NCI-H446 treated with DMSO at 0.1 percent for 48 hours (cell line): ENCODE measurements around the gene MMP13.
"Not testable (repeated sequence)": the region's sequence is repeated elsewhere in the genome, so short reads cannot be mapped to it uniquely, and the experiment has no call there.

Source experiments
- DNase-seq: peaks from one replicate; lab custom pipeline; 2025; lab: John Stamatoyannopoulos, UW

Gene MMP13

GRCh38 chr11:102955624-102956023 is at the start of gene MMP13:
MMP13 (minus strand) TSS chr11:102955732; CDS start chr11:102955705, 27 bp downstream.
- no peak for DNase-seq

GRCh38 chr11:103004234-103004633 is 48.7 kb upstream of the MMP13 start:
- not testable (repeated sequence) for DNase-seq

- no peak for DNase-seq
Measured at GRCh38 chr11:102994105-102994504, 38.6 kb upstream of the MMP13 start.

GRCh38 chr11:102991776-102992175 is 36.2 kb upstream of the MMP13 start:
- no peak for DNase-seq

GRCh38 chr11:102990145-102990544 is 34.6 kb upstream of the MMP13 start:
- no peak for DNase-seq

DNA sequence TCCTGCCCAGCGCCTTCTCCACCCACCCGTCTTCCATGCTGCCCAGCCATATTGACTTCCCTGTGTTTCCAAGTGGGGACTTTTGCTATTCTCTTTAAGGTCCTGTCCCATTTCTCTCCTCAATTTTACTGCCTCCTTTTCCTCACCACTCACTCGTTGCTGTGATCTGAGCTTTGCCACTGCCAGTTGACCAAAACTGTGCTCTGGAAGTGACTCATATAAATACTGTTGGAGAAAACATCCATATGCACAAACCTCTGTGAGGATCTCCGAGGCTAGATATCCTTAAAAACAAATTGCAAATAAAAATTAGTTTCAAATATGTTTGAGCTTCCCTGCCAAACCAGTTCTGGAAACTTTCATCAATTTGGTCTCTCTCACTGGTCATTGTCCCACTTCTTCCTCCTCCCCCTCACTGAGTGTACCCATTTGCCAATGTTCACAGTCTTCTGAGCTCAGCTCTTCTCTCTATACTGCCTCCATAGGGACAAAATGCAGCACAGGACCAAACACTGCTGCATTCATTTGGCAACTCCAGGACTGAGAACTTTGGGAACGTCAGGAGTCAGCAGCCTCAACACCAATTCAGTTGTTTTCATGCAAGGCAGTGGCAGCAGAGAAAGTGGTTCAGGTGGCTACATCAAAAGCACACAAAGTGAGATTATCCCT is 34.0 kb upstream of the MMP13 start:
- DNase-seq, result no peak

- DNase-seq, result no peak
Measured at GRCh38 chr11:102986815-102987214, 31.3 kb upstream of the MMP13 start.

- DNase-seq, result no peak
Measured at GRCh38 chr11:102985850-102986249, 30.3 kb upstream of the MMP13 start.

GRCh38 chr11:102983486-102983885 is 28.0 kb upstream of the MMP13 start:
- no peak for DNase-seq

GRCh38 chr11:102981324-102981910 is 25.9 kb upstream of the MMP13 start:
- no peak for DNase-seq

DNA sequence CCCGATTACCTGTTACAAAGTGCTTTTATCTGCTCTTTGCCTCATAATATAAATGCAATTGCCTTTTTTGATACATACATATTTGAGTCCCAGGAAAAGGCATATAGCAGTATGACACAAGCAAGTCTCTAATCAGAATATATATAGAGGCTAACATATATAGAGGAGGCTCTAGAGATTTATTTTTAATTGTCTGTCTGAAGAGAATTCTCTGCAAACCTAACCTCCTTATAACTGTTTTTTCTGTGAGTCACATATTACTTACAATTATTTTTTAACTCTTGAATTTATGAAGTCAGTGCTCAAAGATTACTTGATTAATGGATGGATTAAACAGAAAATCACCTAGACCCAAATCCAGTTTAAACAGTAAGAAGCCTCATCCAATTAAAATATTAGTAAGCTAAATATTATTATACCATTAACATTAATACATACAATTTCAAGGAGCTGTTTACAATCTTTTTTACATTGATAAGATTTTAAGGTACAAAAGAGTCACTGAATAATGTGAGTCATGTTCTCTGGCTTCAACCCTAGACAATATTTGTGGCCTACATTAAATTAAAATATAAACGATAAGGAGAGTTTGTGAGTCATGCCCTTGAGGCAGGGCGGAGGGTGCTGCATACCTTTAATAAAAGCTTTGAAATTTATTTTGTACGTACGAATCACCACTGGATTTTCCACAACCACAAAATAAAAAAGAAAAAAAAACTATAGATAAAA is 19.2 kb upstream of the MMP13 start:
- no peak for DNase-seq

GRCh38 chr11:102973698-102974097 is 18.2 kb upstream of the MMP13 start:
- not testable (repeated sequence) for DNase-seq

DNA sequence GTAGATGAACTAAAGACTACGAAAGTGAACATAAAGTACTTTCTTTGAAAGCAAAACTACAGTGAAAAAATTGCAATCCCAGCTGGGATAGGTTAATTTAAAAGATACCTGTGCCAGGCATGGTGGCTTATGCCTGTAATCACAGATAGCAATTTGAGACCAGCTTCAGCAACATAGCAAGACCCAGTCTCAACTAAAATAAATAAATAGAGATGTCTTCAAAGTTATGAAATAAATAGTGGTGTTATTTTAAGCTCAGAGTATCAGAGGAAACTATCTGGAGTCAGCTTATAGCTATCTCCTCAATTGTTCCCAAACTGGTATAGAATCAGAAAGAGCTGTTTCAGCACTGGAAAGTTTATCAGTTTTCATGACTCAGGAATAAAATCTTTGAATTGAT is 17.3 kb upstream of the MMP13 start:
- no peak for DNase-seq

DNA sequence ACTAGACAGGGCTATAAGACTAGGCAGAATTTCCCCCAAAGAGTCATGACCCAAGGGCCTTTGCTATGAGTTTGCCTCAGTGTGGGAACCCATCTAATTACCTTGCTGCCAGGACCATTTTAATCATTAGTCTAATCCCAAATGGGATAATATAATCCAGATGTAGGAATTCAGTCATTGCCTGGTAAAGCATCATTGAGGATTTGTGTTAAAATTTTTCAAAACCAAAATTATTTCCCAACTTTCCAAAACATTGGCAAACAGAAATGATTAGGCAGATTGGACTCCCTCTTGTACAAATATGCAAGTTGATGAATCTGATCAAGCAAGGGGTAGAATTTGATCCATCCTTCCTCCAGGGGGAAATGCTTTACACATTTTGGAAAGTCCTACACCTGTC is 16.2 kb upstream of the MMP13 start:
- DNase-seq, result no peak

- no peak for DNase-seq
Measured at GRCh38 chr11:102967497-102967896, 12.0 kb upstream of the MMP13 start.

DNA sequence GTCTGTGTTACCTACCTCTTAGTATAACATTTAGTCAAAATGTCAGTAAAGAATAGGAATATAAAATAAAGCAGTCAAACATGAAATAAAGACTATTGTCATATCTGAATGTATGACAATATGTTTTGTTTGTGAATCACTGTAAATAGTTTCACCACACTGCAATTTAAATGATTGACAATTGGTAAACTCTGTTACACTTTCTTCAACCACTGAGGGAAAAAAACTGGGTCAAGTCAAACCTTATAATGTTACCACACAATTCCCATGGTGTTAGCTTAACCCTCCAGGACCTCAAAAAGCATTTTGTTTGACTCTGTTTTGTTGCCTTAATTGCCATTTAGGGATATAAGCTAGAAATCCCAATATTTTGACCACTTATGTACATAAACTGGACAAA is 10.5 kb upstream of the MMP13 start:
- DNase-seq, result no peak

DNA sequence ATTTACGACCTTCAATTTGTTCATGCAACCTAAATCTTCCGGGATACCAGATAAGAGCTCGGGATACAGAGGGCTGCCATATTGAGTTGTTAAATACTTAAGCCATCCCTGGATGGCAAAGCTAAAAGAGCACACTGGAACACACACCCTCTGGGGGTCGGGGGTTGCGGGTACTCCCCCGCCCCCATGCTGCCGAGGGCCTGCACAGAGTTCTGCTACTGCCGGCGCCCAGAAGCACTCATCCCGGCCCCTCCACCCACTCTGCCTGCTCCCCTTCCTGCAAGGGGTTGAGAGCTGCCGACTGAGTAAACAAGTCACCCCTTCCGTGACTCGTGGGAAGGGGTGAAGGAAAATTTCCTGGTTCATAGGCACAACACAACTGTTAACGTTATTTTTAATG is 9.3 kb upstream of the MMP13 start:
- DNase-seq, result no peak

GRCh38 chr11:102957953-102958352 is 2.4 kb upstream of the MMP13 start:
- DNase-seq, result no peak

GRCh38 chr11:102950622-102951081 is 4.9 kb downstream of the MMP13 start:
- DNase-seq, result no peak

DNA sequence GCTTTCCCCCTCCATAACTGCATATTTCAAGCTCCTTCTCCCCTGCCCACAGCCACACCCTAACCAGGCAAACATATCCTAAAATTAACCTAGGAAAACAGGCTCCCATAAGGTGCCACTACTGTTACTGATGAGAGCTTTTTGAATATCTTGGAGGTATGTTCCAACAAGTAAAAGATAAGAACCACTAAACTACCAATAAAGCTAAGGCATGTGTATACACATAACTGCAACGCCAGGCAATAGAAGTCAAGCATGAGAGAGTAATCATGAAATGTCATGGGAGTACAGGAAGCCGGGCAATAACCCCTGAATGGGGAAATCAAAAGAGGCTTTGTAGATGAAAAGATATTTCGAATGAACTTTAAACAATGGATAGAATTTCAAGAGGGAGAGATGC is 9.3 kb downstream of the MMP13 start:
- no peak for DNase-seq

GRCh38 chr11:102940714-102941588 is 14.6 kb downstream of the MMP13 start:
- DNase-seq, result no peak

- no peak for DNase-seq
Measured at GRCh38 chr11:102936864-102937509, 18.5 kb downstream of the MMP13 start.
